GM19099 (cell line): Measurements from ENCODE around the gene DALRD3.

Experiments used
- POLR2A ChIP-seq: IDR thresholded peaks from 3 replicates; pipeline ENCODE4 v1.6.1; 2011; ENCODE audit warnings: low read depth; ENCODE audit not compliant: insufficient read length; ENCODE audit errors: extremely low read depth

The DALRD3 gene

DNA sequence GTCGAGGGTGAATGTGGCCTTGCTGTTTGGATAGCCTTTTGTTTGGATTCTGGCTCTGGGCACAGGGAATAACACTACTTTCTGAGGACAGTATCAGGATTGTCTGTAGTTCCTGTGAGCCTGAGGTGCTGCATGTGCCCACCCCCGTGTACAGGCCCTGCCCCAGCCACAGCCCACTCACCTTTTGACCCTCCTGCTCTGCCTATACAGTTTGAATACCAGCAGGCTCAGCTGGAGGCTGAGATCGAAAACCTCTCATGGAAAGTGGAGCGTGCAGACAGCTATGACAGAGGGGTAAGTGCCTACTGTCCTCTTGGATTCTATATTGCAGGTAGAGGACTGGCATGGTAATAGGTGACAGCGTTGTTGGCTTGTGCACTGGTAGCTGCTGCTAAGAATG, 35.7 kb downstream of the DALRD3 start:
- TF ChIP-seq POLR2A: no peak

DNA sequence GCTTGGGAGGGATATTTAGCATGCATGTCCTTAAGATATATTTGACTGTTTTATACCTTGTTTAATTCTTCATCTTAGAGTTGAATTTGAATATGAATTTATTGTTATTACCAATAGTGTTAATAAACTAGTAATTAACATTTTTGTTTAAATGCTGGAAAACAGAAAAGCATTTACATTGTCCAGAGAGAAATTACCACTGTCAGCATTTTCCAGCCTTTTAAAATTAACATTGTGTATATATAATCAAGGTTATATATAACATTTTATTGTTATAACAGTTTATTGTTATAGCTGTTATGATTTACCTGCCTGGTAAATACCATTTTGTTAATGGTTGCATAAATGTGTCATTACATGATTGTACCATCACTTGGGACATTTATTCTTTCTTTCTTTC, 36.4 kb downstream of the DALRD3 start:
- no peak for TF ChIP-seq POLR2A

DNA sequence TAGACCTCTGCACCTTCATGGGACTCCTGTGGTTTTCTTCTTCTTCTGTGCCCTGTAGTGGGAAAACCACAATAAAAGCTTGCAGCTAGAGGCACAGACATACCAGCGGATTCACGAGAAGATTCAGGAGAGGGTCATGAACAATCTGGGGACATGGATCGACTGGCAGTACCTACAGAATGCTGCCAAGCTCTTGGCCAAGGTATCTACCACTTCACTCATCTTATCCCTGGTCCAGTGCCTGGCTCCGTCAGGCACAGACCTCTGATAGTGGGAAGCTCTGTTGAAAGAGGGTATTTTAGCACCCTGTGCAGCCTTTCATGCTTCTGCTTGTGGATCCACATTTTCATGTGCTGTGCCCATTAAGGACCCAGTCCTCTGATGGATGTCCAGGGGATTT, 38.1 kb downstream of the DALRD3 start:
- no peak for TF ChIP-seq POLR2A

GRCh38 chr3:48979451-48979850, 38.9 kb downstream of the DALRD3 start:
- no peak for TF ChIP-seq POLR2A

GRCh38 chr3:48974076-48974864, 44.1 kb downstream of the DALRD3 start:
- TF ChIP-seq POLR2A: no peak

DNA sequence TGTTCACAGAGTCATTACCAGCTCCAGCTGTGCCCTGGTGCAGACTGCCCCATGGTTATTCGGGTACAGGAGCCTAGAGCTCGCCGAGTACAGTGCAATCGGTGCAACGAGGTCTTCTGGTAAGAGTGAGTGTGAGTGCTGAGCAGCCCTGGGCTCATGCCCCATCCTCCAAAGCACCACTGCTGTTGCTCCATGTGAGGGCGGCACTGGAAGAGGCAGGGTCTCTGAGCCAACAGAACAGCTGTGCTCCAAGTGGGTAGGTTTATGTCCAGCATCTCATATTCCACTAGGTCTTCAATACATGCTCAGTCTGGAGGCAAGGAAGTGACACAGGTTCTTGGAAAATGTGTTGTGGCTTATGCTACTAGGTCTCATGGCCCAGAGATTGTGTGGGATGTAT, 47.8 kb downstream of the DALRD3 start:
- TF ChIP-seq POLR2A: no peak

DNA sequence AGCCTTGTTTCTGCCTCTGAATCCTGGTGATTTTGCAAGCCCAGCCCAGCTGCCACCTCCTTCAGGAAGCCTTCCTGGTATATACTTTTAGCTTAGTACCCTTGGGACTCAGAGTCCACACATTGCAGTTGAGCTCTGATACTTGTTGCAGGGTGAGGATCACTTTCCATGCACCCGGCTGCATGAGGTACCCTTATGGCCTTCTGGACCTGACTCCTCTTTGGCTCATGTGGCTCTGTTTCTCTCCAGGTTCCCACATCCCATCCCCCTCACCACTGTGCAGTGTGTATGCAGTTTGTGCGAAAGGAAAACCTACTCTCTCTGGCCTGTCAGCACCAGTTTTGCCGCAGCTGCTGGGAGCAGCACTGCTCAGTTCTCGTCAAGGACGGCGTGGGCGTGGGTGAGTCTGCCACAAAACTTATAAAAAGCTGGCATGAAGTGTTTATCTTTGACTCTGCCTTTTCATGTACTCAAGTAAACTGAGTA, 51.5 kb downstream of the DALRD3 start:
- no peak for TF ChIP-seq POLR2A

GRCh38 chr3:48966367-48966766, 52.0 kb downstream of the DALRD3 start:
- TF ChIP-seq POLR2A: no peak
